ENCODE data around the gene DRGX.

The DRGX gene

DNA sequence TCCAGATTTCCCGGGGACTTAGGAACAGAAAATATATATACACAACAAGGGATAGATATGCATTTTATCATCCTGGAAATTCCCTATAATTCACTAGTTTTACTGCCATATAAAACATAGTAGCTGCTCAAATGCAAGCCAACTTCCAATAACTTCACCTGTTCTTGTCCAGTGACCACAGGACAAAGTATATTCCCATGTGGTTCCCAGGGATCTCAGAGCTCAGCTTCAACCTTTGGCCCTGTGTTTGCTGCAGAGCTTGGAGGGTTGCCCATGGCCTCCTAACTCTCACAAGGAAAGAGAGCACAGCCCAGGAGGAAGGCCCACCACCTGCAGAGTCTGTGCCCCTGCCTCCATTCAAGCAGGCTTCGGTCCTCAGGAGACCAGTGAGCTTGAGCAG is 4.5 kb upstream of the DRGX start:
- TF ChIP-seq, protein P1, sequence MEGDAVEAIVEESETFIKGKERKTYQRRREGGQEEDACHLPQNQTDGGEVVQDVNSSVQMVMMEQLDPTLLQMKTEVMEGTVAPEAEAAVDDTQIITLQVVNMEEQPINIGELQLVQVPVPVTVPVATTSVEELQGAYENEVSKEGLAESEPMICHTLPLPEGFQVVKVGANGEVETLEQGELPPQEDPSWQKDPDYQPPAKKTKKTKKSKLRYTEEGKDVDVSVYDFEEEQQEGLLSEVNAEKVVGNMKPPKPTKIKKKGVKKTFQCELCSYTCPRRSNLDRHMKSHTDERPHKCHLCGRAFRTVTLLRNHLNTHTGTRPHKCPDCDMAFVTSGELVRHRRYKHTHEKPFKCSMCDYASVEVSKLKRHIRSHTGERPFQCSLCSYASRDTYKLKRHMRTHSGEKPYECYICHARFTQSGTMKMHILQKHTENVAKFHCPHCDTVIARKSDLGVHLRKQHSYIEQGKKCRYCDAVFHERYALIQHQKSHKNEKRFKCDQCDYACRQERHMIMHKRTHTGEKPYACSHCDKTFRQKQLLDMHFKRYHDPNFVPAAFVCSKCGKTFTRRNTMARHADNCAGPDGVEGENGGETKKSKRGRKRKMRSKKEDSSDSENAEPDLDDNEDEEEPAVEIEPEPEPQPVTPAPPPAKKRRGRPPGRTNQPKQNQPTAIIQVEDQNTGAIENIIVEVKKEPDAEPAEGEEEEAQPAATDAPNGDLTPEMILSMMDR (IDR thresholded peaks at IDR 0.05; ENCODE audit: low read length) = no peak
- TF ChIP-seq EZH2 (optimal IDR thresholded peaks at IDR 0.05; ENCODE audit: low read depth, low read length) (no peak), EZH2phosphoT487 (IDR thresholded peaks at IDR 0.05; ENCODE audit: low read length) (no peak)
- DNase-seq = no peak

DNA sequence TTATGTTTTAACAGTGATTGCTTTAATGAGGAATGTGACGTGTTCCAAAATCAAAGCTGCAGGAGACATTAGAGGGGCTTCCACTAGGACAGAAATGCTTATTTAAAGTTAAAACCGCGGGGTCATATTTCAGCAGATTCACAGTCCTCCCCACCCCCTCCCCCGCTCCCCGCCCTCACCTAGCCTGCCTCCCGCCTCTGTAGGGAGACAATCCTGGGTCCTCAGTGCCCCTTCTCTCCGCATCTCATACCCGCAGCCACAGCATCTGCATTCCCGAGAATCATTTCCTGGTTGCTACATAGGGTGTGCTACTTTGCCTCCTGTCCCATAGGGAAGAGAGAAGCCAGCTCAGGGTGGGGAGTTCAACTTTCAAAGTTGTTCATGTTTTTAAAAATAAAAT is 3.1 kb upstream of the DRGX start:
- no peak overlapping the region for H3K9ac ChIP-seq (ENCODE audit: low read length)
- no peak for DNase-seq
- H3K9me2 ChIP-seq (replicated peaks; ENCODE audit: insufficient read depth, low read length) = no peaks in the 10 kb centered on the region
- H3F3A ChIP-seq (ENCODE audit: insufficient read depth, low read length) = no peaks in the 10 kb centered on the region
- no peak overlapping the region for H3K27ac ChIP-seq (ENCODE audit: low read length)
- no peak overlapping the region for H2AFZ ChIP-seq (ENCODE audit: low read length)
- H3K79me2 ChIP-seq (ENCODE audit: low read length) = no peaks in the 10 kb centered on the region
- H3K36me3 ChIP-seq (replicated peaks; ENCODE audit: insufficient read depth, low read length) = no peaks in the 10 kb centered on the region
- no peaks in the 10 kb centered on the region for H3K4me1 ChIP-seq (ENCODE audit: low read length)
- H3K4me2 ChIP-seq (ENCODE audit: low read depth, low read length) = no peak overlapping the region
- no peaks in the 10 kb centered on the region for H4K20me1 ChIP-seq (ENCODE audit: insufficient read depth, low read length)
- H3K4me3 ChIP-seq (ENCODE audit: low read length) = no peak overlapping the region
- H3K9me3 ChIP-seq (replicated peaks; ENCODE audit: insufficient read depth, low read length) = no peaks in the 10 kb centered on the region
- peaks cover 6% of the 10 kb centered on the region; the same call in 1 of the 2 replicates for H3K27me3 ChIP-seq (replicated peaks; ENCODE audit: insufficient read depth, low read length)
- TF ChIP-seq EZH2phosphoT487 (IDR thresholded peaks at IDR 0.05; ENCODE audit: low read length) = no peak

More for the DNA sequence above, 4.5 kb upstream of the DRGX start:
- H3K9me3 ChIP-seq (replicated peaks; ENCODE audit: insufficient read depth, low read length) = no peaks in the 10 kb centered on the region
- no peaks in the 10 kb centered on the region for H4K20me1 ChIP-seq (ENCODE audit: insufficient read depth, low read length)
- H3K9ac ChIP-seq (ENCODE audit: low read length) = no peak overlapping the region
- no peaks in the 10 kb centered on the region for H3K4me1 ChIP-seq (ENCODE audit: low read length)
- H3K36me3 ChIP-seq (replicated peaks; ENCODE audit: insufficient read depth, low read length) = no peaks in the 10 kb centered on the region
- H3K4me3 ChIP-seq (ENCODE audit: low read length) = no peak overlapping the region
- H3K27me3 ChIP-seq (replicated peaks; ENCODE audit: insufficient read depth, low read length) = peaks cover 6% of the 10 kb centered on the region; the same call in 1 of the 2 replicates
- H3K4me2 ChIP-seq (ENCODE audit: low read depth, low read length) = no peak overlapping the region
- H3K27ac ChIP-seq (ENCODE audit: low read length) = no peak overlapping the region
- H3K79me2 ChIP-seq (ENCODE audit: low read length) = no peaks in the 10 kb centered on the region
- no peaks in the 10 kb centered on the region for H3F3A ChIP-seq (ENCODE audit: insufficient read depth, low read length)
- H2AFZ ChIP-seq (ENCODE audit: low read length) = no peak overlapping the region
- H3K9me2 ChIP-seq (replicated peaks; ENCODE audit: insufficient read depth, low read length) = no peaks in the 10 kb centered on the region

DNA sequence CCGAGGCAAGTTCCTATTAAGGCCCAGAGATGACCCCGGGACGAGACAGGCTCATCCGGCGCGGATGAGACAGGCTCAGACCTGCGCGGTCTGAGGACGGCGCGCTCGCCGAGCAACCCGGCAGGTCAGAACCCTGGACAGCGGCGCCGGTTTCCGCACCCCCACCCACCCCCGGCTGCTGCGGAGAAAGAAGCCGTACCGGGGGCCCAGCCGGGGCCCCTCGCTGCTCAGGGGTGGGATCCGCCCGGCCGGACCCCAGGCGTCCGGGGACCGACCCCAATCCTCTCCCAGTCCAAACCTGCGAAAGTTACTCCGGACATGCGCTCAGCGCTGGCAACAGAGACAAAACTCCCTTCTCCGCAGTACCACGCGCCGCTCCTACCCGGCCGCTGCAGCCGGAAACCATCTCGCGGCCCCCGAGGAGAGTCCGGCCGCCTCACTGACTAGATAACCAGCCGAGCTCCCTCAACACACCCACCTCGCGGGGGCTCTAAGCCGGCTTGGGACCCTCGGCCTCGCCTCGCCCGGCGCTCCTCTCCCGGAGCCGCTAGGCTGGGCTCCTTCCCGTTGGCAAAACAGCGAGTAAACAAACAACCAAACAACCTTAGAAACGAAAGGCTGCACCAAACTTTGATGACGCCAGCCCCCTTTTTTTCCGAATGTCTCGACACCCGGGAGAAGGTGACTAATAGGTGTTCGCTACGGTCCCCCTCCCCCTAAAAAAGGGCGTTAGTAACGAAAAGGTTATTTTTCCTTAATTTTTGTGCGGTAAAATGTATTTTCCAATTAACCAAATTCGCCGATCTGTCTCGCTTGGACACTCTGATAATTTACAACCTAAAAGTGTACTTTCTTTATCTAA is 2.3 kb upstream of the DRGX start:
- Histone ChIP-seq H3K36me3 (replicated peaks; ENCODE audit: insufficient read depth, low read length) (no peaks in the 10 kb centered on the region), H3K4me2 (ENCODE audit: low read depth, low read length) (no peak overlapping the region), H3K27ac (ENCODE audit: low read length) (no peak overlapping the region), H3K9me2 (replicated peaks; ENCODE audit: insufficient read depth, low read length) (no peaks in the 10 kb centered on the region), H3K9ac (ENCODE audit: low read length) (no peak overlapping the region), H3K4me1 (ENCODE audit: low read length) (no peaks in the 10 kb centered on the region), H4K20me1 (ENCODE audit: insufficient read depth, low read length) (no peaks in the 10 kb centered on the region), H3K79me2 (ENCODE audit: low read length) (no peaks in the 10 kb centered on the region), H3K4me3 (ENCODE audit: low read length) (no peak overlapping the region), H3K27me3 (replicated peaks; ENCODE audit: insufficient read depth, low read length) (peaks cover 6% of the 10 kb centered on the region; the same call in 1 of the 2 replicates), H3K9me3 (replicated peaks; ENCODE audit: insufficient read depth, low read length) (no peaks in the 10 kb centered on the region), H2AFZ (ENCODE audit: low read length) (no peak overlapping the region), H3F3A (ENCODE audit: insufficient read depth, low read length) (no peaks in the 10 kb centered on the region)
- no peak for DNase-seq
- TF ChIP-seq EZH2 (optimal IDR thresholded peaks at IDR 0.05; ENCODE audit: low read depth, low read length) (no peak), EZH2phosphoT487 (IDR thresholded peaks at IDR 0.05; ENCODE audit: low read length) (no peak)
- TF ChIP-seq, protein P1 (IDR thresholded peaks at IDR 0.05; ENCODE audit: low read length) = no peak

Measured in MM.1S (cell line).